ENCODE data around the gene NTN3.
"Not testable (repeated sequence)": the region's sequence is repeated elsewhere in the genome, so short reads cannot be mapped to it uniquely, and the experiment has no call there.

NTN3 gene

GRCh38 chr16:2441143-2441804 lies 29.8 kb upstream of the NTN3 start:
- not testable (repeated sequence) for DNase-seq

- DNase-seq: no peak
Observed at GRCh38 chr16:2443555-2443954, 27.5 kb upstream of the NTN3 start.

GRCh38 chr16:2447920-2448583 lies 23.0 kb upstream of the NTN3 start:
- no peak for DNase-seq

- DNase-seq: no peak
Observed at GRCh38 chr16:2449118-2449517, 22.0 kb upstream of the NTN3 start.

- no peak for DNase-seq
Observed at GRCh38 chr16:2450535-2450934, 20.6 kb upstream of the NTN3 start.

GRCh38 chr16:2450975-2451381 lies 20.1 kb upstream of the NTN3 start:
- DNase-seq: no peak

- DNase-seq: no peak
Observed at GRCh38 chr16:2451851-2452320, 19.2 kb upstream of the NTN3 start.

- DNase-seq: no peak
Observed at GRCh38 chr16:2452650-2453049, 18.4 kb upstream of the NTN3 start.

GRCh38 chr16:2455081-2455845 lies 15.8 kb upstream of the NTN3 start:
- DNase-seq: no peak

GRCh38 chr16:2456551-2457153 lies 14.4 kb upstream of the NTN3 start:
- DNase-seq: no peak

GRCh38 chr16:2457267-2457666 lies 13.8 kb upstream of the NTN3 start:
- DNase-seq: no peak

- DNase-seq: no peak
Observed at GRCh38 chr16:2457946-2458345, 13.2 kb upstream of the NTN3 start.

- DNase-seq: no peak
Observed at GRCh38 chr16:2458887-2459646, 12.0 kb upstream of the NTN3 start.

- DNase-seq: peak; percentile 95
Observed at GRCh38 chr16:2459647-2460390, 11.3 kb upstream of the NTN3 start, which contains the start of gene TEDC2. TEDC2 (plus strand) TSS chr16:2460109; CDS start chr16:2460145, 36 bp downstream.

- no peak for DNase-seq
Observed at GRCh38 chr16:2460391-2460713, 10.7 kb upstream of the NTN3 start.

- no peak for DNase-seq
Observed at GRCh38 chr16:2460916-2461315, 10.2 kb upstream of the NTN3 start.

- DNase-seq: no peak
Observed at GRCh38 chr16:2462031-2462866, 8.8 kb upstream of the NTN3 start.

GRCh38 chr16:2464333-2464732 lies 6.8 kb upstream of the NTN3 start:
- DNase-seq: no peak

GRCh38 chr16:2465653-2466415 lies 5.3 kb upstream of the NTN3 start:
- no peak for DNase-seq
